Lung (tissue), 12 donors: Measurements from ENCODE around the gene ALDH1L2. TPM values are rescaled to one million over a fixed set of nuclear protein-coding genes. Genes with fewer than 3 reads are reported as not detected.

Experiments used
- ATAC-seq: fragments of 200-7000 bp; cut with Tn5 transposase; one replicate; pipeline ENCODE4 v1.9.1; 2020; ENCODE audit warnings: moderate number of reproducible peaks; ENCODE audit not compliant: insufficient read depth, low FRiP score
- DNase-seq, 3 donors: peaks; one replicate each; pipeline ENCODE4 v3.0.0-alpha.2; 2013 to 2017
- H3K27ac ChIP-seq, 2 donors: one replicate each; pipeline ENCODE4 v1.5.1; 2013; ENCODE audit warnings: mild to moderate bottlenecking in 2 of 2, moderate library complexity in 2 of 2, control low read depth in 1 of 2, inconsistent platforms in 1 of 2, low read depth in 1 of 2, low read length in 1 of 2
- H3K27me3 ChIP-seq, 3 donors: one replicate each; pipeline ENCODE4 v1.5.1; 2013; ENCODE audit warnings: low read length in 2 of 3; ENCODE audit not compliant: control insufficient read depth in 3 of 3, insufficient read depth in 3 of 3
- H3K36me3 ChIP-seq, 4 donors: one replicate each; pipeline ENCODE4 v1.5.1; 2013; ENCODE audit warnings: low read length in 4 of 4, mild to moderate bottlenecking in 1 of 4, moderate library complexity in 1 of 4; ENCODE audit not compliant: control insufficient read depth in 4 of 4, insufficient read depth in 4 of 4
- H3K4me1 ChIP-seq, 5 donors: one replicate each; pipeline ENCODE4 v1.5.1; 2013; ENCODE audit warnings: low read length in 5 of 5, mild to moderate bottlenecking in 2 of 5, moderate library complexity in 1 of 5; ENCODE audit not compliant: control insufficient read depth in 5 of 5, insufficient read depth in 5 of 5
- H3K4me3 ChIP-seq: one replicate; pipeline ENCODE4 v1.5.1; 2013; ENCODE audit warnings: mild to moderate bottlenecking, control low read depth, moderate library complexity
- H3K9ac ChIP-seq, 2 donors: one replicate each; pipeline ENCODE4 v1.5.1; 2013; ENCODE audit warnings: low read length in 2 of 2, control low read depth in 1 of 2; ENCODE audit not compliant: insufficient read depth in 1 of 2
- H3K9me3 ChIP-seq, 4 donors: one replicate each; pipeline ENCODE4 v1.5.1; 2013; ENCODE audit warnings: low read length in 3 of 4, mild to moderate bottlenecking in 1 of 4, moderate library complexity in 1 of 4; ENCODE audit not compliant: control insufficient read depth in 4 of 4, insufficient read depth in 3 of 4
- CTCF ChIP-seq: IDR thresholded peaks from 2 replicates; pipeline ENCODE4 v1.5.1; 2012; ENCODE audit warnings: mild to moderate bottlenecking; ENCODE audit errors: control extremely low read depth, extremely low read depth
- WGBS, 2 donors: extraction: QIAGEN DNeasy Blood & Tissue Kit; methylation state at CpG; one replicate each; pipeline ENCODE4 v1.1.7; 2013; 5-methylcytosine and 5-hydroxymethylcytosine counted together
- polyA plus RNA-seq, 2 donors: library from polyadenylated mRNA; stranded (reverse); fragments of 200-250 nt; gene quantifications; one replicate each; pipeline ENCODE4 v1.2.1, GENCODE V29; 2013
- total RNA-seq, 2 donors: library from RNA; depleted of rRNA in 1 of 2; stranded (reverse); fragments of >200 nt in 1 of 2; gene quantifications; one replicate each; pipeline ENCODE4 v1.2.1, GENCODE V29; 2014 to 2021
- donor health status: control.
- donor health status: control.
- donor health status: Bipolar disorder and iron deficiency.
- donor health status: healthy.
- donor health status: DM: yes; HTN: yes; CAD: no.

ALDH1L2 gene
- total and polyA plus RNA-seq, 4 donors, result 1.1 to 28.4 (median 4.9) TPM

- no peak for TF ChIP-seq CTCF
- Histone ChIP-seq H3K9ac (no peak overlapping the region), H3K4me1 (peaks cover 0 to 4% (median 0%) of the 10 kb centered on the region in 5 donors), H3K36me3 (no peaks in the 10 kb centered on the region), H3K27me3 (no peaks in the 10 kb centered on the region), H3K4me3 (no peak overlapping the region), H3K9me3 (no peaks in the 10 kb centered on the region), H3K27ac (no peak overlapping the region)
- no peak for DNase-seq
- 87 to 91% methylated on average over 3 of the region's 3 CpGs for WGBS, 2 donors
- ATAC-seq, result no peak
These were observed 7.3 kb downstream of the ALDH1L2 start for GRCh38 chr12:105076913-105077312.

GRCh38 chr12:105076098-105076497, 8.2 kb downstream of the ALDH1L2 start:
- no peak overlapping the region for H3K27ac ChIP-seq
- no peaks in the 10 kb centered on the region for H3K27me3 ChIP-seq
- WGBS, 2 donors, result 65 to 80% methylated on average over 1 of the region's 1 CpG
- no peak for TF ChIP-seq CTCF
- no peaks in the 10 kb centered on the region for H3K9me3 ChIP-seq
- H3K36me3 ChIP-seq, result no peaks in the 10 kb centered on the region
- peaks cover 0 to 4% (median 0%) of the 10 kb centered on the region in 5 donors for H3K4me1 ChIP-seq
- H3K4me3 ChIP-seq, result no peak overlapping the region
- ATAC-seq (no peak), DNase-seq (peak in 2 of 3 donors; percentile 31 to 55)
- no peak overlapping the region for H3K9ac ChIP-seq

- WGBS, 2 donors, result 92 to 96% methylated on average over 6 of the region's 6 CpGs
- ATAC-seq (no peak), DNase-seq (no peak)
- Histone ChIP-seq H3K4me3 (no peak overlapping the region), H3K9me3 (no peaks in the 10 kb centered on the region), H3K36me3 (no peaks in the 10 kb centered on the region), H3K27me3 (no peaks in the 10 kb centered on the region), H3K9ac (no peak overlapping the region), H3K4me1 (peaks cover 0 to 4% (median 0%) of the 10 kb centered on the region in 5 donors), H3K27ac (no peak overlapping the region)
- TF ChIP-seq CTCF, result no peak
These were observed 11.3 kb downstream of the ALDH1L2 start for GRCh38 chr12:105072888-105073488.

GRCh38 chr12:105071981-105072380, 12.3 kb downstream of the ALDH1L2 start:
- DNase-seq (no peak), ATAC-seq (no peak)
- H3K27me3 ChIP-seq, result no peaks in the 10 kb centered on the region
- no peak overlapping the region for H3K9ac ChIP-seq
- H3K27ac ChIP-seq, result no peak overlapping the region
- H3K4me3 ChIP-seq, result no peak overlapping the region
- WGBS, 2 donors, result 93 to 98% methylated on average over 3 of the region's 3 CpGs
- H3K4me1 ChIP-seq, result peaks cover 0 to 4% (median 0%) of the 10 kb centered on the region in 5 donors
- no peak for TF ChIP-seq CTCF
- no peaks in the 10 kb centered on the region for H3K9me3 ChIP-seq
- H3K36me3 ChIP-seq, result no peaks in the 10 kb centered on the region
